Keratinocyte (primary cell): ENCODE results near the gene ELF1. TPM values are rescaled to one million over a fixed set of nuclear protein-coding genes. Genes with fewer than 3 reads are reported as not detected.

Experiments used
- DNase-seq: peaks from one replicate; pipeline ENCODE4 v3.0.0-alpha.2; 2011; ENCODE audit warnings: low read depth, missing footprints, low spot score
- FAIRE-seq: peaks from 2 replicates; lab custom pipeline; 2011; peaks lifted over from hg19 to GRCh38; lab: Jason Lieb, UNC
- H2AFZ ChIP-seq: 2 replicates; pipeline ENCODE4 v1.6.0; 2012; ENCODE audit warnings: low read length, control low read depth, inconsistent platforms; ENCODE audit not compliant: control insufficient read depth
- H3K27ac ChIP-seq: 2 replicates; pipeline ENCODE4 v1.5.1; 2011; ENCODE audit warnings: low read length; ENCODE audit not compliant: control insufficient read depth, insufficient read depth
- H3K27me3 ChIP-seq: 3 replicates; pipeline ENCODE4 v1.6.0; 2011; ENCODE audit warnings: low read length; ENCODE audit not compliant: control insufficient read depth, insufficient read depth; ENCODE audit errors: extremely low read depth
- H3K36me3 ChIP-seq, 2 experiments: 2 replicates in 1 of 2; 3 replicates in 1 of 2; pipeline ENCODE4 v1.5.1; 2011; ENCODE audit warnings: low read length in 2 of 2, mild to moderate bottlenecking in 1 of 2; ENCODE audit not compliant: control insufficient read depth in 2 of 2, insufficient read depth in 2 of 2; ENCODE audit errors: extremely low read depth in 1 of 2
- H3K4me1 ChIP-seq: 3 replicates; pipeline ENCODE4 v1.5.1; 2011; ENCODE audit warnings: low read length; ENCODE audit not compliant: control insufficient read depth, insufficient read depth; ENCODE audit errors: extremely low read depth
- H3K4me2 ChIP-seq: 3 replicates; pipeline ENCODE4 v1.6.0; 2011; ENCODE audit warnings: low read depth, low read length; ENCODE audit not compliant: control insufficient read depth, insufficient read depth; ENCODE audit errors: extremely low read depth
- H3K4me3 ChIP-seq, 3 experiments: fragments of 200-600 bp in 1 of 3; sonication (generic) in 1 of 3; 2 replicates in 2 of 3; 3 replicates in 1 of 3; pipeline ENCODE4 v1.5.1; 2011 to 2016; ENCODE audit warnings: low read length in 3 of 3, mild to moderate bottlenecking in 3 of 3, control low read depth in 2 of 3, inconsistent platforms in 1 of 3, low read depth in 1 of 3, mixed read lengths in 1 of 3, mixed run types in 1 of 3, moderate library complexity in 1 of 3; ENCODE audit not compliant: control insufficient read depth in 2 of 3, insufficient read depth in 2 of 3; ENCODE audit errors: extremely low read depth in 1 of 3
- H3K79me2 ChIP-seq: 2 replicates; pipeline ENCODE4 v1.6.0; 2012; ENCODE audit warnings: low read length; ENCODE audit not compliant: control insufficient read depth, insufficient read depth
- H3K9ac ChIP-seq: 3 replicates; pipeline ENCODE4 v1.6.0; 2011; ENCODE audit warnings: low read length; ENCODE audit not compliant: control insufficient read depth, insufficient read depth; ENCODE audit errors: extremely low read depth
- H3K9me1 ChIP-seq: 3 replicates; pipeline ENCODE4 v1.6.0; 2011; ENCODE audit warnings: low read length; ENCODE audit not compliant: control insufficient read depth, insufficient read depth; ENCODE audit errors: extremely low read depth
- H3K9me3 ChIP-seq: 2 replicates; pipeline ENCODE4 v1.5.1; 2012; ENCODE audit warnings: low read depth, low read length; ENCODE audit not compliant: control insufficient read depth
- H4K20me1 ChIP-seq: 3 replicates; pipeline ENCODE4 v1.6.0; 2011; ENCODE audit warnings: low read length; ENCODE audit not compliant: control insufficient read depth, insufficient read depth; ENCODE audit errors: extremely low read depth
- CTCF ChIP-seq, 3 experiments: IDR thresholded peaks in 1 of 3; conservative IDR thresholded peaks in 1 of 3; optimal IDR thresholded peaks in 1 of 3; 2 replicates in 2 of 3; 3 replicates in 1 of 3; pipeline versions ENCODE3 to v1.5.1; 2011; ENCODE audit warnings: low read length in 3 of 3, mild to moderate bottlenecking in 3 of 3, moderate library complexity in 2 of 3, control low read depth in 1 of 3, inconsistent platforms in 1 of 3; ENCODE audit not compliant: insufficient read depth in 2 of 3; ENCODE audit errors: extremely low read depth in 1 of 3
- EZH2 ChIP-seq: IDR thresholded peaks from one replicate; pipeline ENCODE4 v1.6.1; 2012; ENCODE audit warnings: inconsistent platforms, mild to moderate bottlenecking, low read length, moderate library complexity
- dilution Hi-C: fragments of 300-500 bp; cut with MboI; formaldehyde crosslinking; loops from one replicate; pipeline ENCODE4 v1.7.0; 2020; ENCODE audit warnings: low sequenced_read_pairs; ENCODE audit not compliant: extremely low pct_ligation_motif_present
- polyA plus RNA-seq, 5 experiments: library from polyadenylated mRNA; depleted of rRNA in 3 of 5; stranded (reverse) in 3 of 5; stranded (forward) in 1 of 5; unstranded in 1 of 5; fragments of >200 nt; gene quantifications; 1 replicate in 1 of 5; 2 replicates in 3 of 5; 3 replicates in 1 of 5; pipeline versions ENCODE4 v1.2.1 to v1.2.3, GENCODE V29; 2011 to 2012; ENCODE audit warnings: missing spikeins in 2 of 5, low read depth in 1 of 5, low replicate concordance in 1 of 5

The ELF1 gene
- polyA plus RNA-seq, 1 donor (not counting 4 experiments of a cell fraction or from before 2014, with no cell fraction given), result 57.6 TPM

GRCh38 chr13:41064493-41064892, 45.4 kb upstream of the ELF1 start:
- no peak overlapping the region for H3K4me2 ChIP-seq
- H3K4me1 ChIP-seq, result peaks cover 16% of the 10 kb centered on the region
- no peak overlapping the region for H2AFZ ChIP-seq
- H3K79me2 ChIP-seq, result peaks cover 31% of the 10 kb centered on the region
- H3K9me3 ChIP-seq, result no peaks in the 10 kb centered on the region
- dilution Hi-C loops, result no loop called here
- H3K9me1 ChIP-seq, result no peaks in the 10 kb centered on the region
- H3K9ac ChIP-seq, result no peak overlapping the region
- TF ChIP-seq CTCF (optimal IDR thresholded peaks at IDR 0.05 in 1 of 3, IDR thresholded peaks at IDR 0.05 in 1 of 3, conservative IDR thresholded peaks at IDR 0.05 in 1 of 3; ENCODE audit: extremely low read depth in 1 of 3, insufficient read depth in 2 of 3, low read length in 3 of 3) (no peak), EZH2 (no peak)
- no peak for FAIRE-seq
- no peak overlapping the region for H3K27ac ChIP-seq
- no peak overlapping the region for H3K4me3 ChIP-seq
- H3K36me3 ChIP-seq, result peaks cover 4 to 19% of the 10 kb centered on the region in 2 experiments
- no peaks in the 10 kb centered on the region for H4K20me1 ChIP-seq
- no peaks in the 10 kb centered on the region for H3K27me3 ChIP-seq
- no peak for DNase-seq

- Histone ChIP-seq H3K9me3 (no peaks in the 10 kb centered on the region), H3K4me1 (peaks cover 21% of the 10 kb centered on the region), H3K4me3 (peak overlapping the region; percentile 89 to 91 (median 90)), H3K4me2 (peak overlapping the region; percentile 97), H4K20me1 (no peaks in the 10 kb centered on the region), H3K9me1 (no peaks in the 10 kb centered on the region), H3K36me3 (peaks cover 2 to 16% of the 10 kb centered on the region in 2 experiments), H2AFZ (peak overlapping the region; percentile 99), H3K9ac (peak overlapping the region; percentile 99), H3K79me2 (peaks cover 52% of the 10 kb centered on the region), H3K27me3 (no peaks in the 10 kb centered on the region), H3K27ac (peak overlapping the region; percentile 99)
- DNase-seq (no peak), FAIRE-seq (no peak)
- no peak for TF ChIP-seq CTCF (optimal IDR thresholded peaks at IDR 0.05 in 1 of 3, IDR thresholded peaks at IDR 0.05 in 1 of 3, conservative IDR thresholded peaks at IDR 0.05 in 1 of 3; ENCODE audit: extremely low read depth in 1 of 3, insufficient read depth in 2 of 3, low read length in 3 of 3)
- TF ChIP-seq EZH2, result no peak
- dilution Hi-C loops, result no loop called here
Measured at GRCh38 chr13:41061914-41062837, 43.1 kb upstream of the ELF1 start.
